BE2C (cell line): ENCODE measurements around the gene SLC25A21.

Experiments
- DNase-seq: peaks from one replicate; pipeline ENCODE4 v3.0.0-alpha.2; 2020
- H3K27me3 ChIP-seq: fragments of 250-450 bp; sonication (Bioruptor Pico); 2 replicates; pipeline ENCODE4 v1.5.1; 2020; ENCODE audit warnings: mild to moderate bottlenecking
- H3K36me3 ChIP-seq: fragments of 250-450 bp; sonication (Bioruptor Pico); 2 replicates; pipeline ENCODE4 v1.5.1; 2020; ENCODE audit warnings: mild to moderate bottlenecking
- H3K4me1 ChIP-seq: fragments of 250-450 bp; sonication (Bioruptor Pico); 2 replicates; pipeline ENCODE4 v1.5.1; 2020
- H3K4me3 ChIP-seq: 2 replicates; pipeline ENCODE4 v1.5.1; 2011; ENCODE audit warnings: low read depth, low read length
- H3K9me3 ChIP-seq: fragments of 250-450 bp; sonication (Bioruptor Pico); 2 replicates; pipeline ENCODE4 v1.5.1; 2020
- CTCF ChIP-seq: IDR thresholded peaks from 2 replicates; pipeline ENCODE4 v1.5.1; 2012; ENCODE audit warnings: mild to moderate bottlenecking, low read depth, low read length

The SLC25A21 gene

GRCh38 chr14:36717363-36717762, 455.0 kb downstream of the SLC25A21 start:
- H3K36me3 ChIP-seq = no peaks in the 10 kb centered on the region
- H3K4me3 ChIP-seq = no peak overlapping the region
- no peak for TF ChIP-seq CTCF
- no peaks in the 10 kb centered on the region for H3K4me1 ChIP-seq
- H3K9me3 ChIP-seq = no peaks in the 10 kb centered on the region
- DNase-seq = no peak
- H3K27me3 ChIP-seq = no peaks in the 10 kb centered on the region

GRCh38 chr14:36716614-36717184, 455.7 kb downstream of the SLC25A21 start:
- Histone ChIP-seq H3K27me3 (no peaks in the 10 kb centered on the region), H3K36me3 (no peaks in the 10 kb centered on the region), H3K9me3 (no peaks in the 10 kb centered on the region), H3K4me3 (no peak overlapping the region), H3K4me1 (no peaks in the 10 kb centered on the region)
- no peak for DNase-seq
- no peak for TF ChIP-seq CTCF

- Histone ChIP-seq H3K4me1 (no peaks in the 10 kb centered on the region), H3K4me3 (no peak overlapping the region), H3K36me3 (no peaks in the 10 kb centered on the region), H3K9me3 (no peaks in the 10 kb centered on the region), H3K27me3 (no peaks in the 10 kb centered on the region)
- DNase-seq = no peak
- TF ChIP-seq CTCF = no peak
These were observed 458.3 kb downstream of the SLC25A21 start for GRCh38 chr14:36713960-36714703.

GRCh38 chr14:36707570-36707969, 464.8 kb downstream of the SLC25A21 start:
- no peak for TF ChIP-seq CTCF
- DNase-seq = no peak
- Histone ChIP-seq H3K4me3 (no peak overlapping the region), H3K4me1 (no peaks in the 10 kb centered on the region), H3K27me3 (peaks cover 2% of the 10 kb centered on the region; the same call in 1 of the 2 replicates), H3K36me3 (no peaks in the 10 kb centered on the region), H3K9me3 (no peaks in the 10 kb centered on the region)

GRCh38 chr14:36702474-36702873, 469.9 kb downstream of the SLC25A21 start:
- Histone ChIP-seq H3K4me3 (no peak overlapping the region), H3K36me3 (no peaks in the 10 kb centered on the region), H3K9me3 (no peaks in the 10 kb centered on the region), H3K27me3 (peaks cover 2% of the 10 kb centered on the region; the same call in 1 of the 2 replicates), H3K4me1 (no peaks in the 10 kb centered on the region)
- no peak for DNase-seq
- TF ChIP-seq CTCF = no peak

- Histone ChIP-seq H3K9me3 (no peaks in the 10 kb centered on the region), H3K4me3 (no peak overlapping the region), H3K4me1 (no peaks in the 10 kb centered on the region), H3K27me3 (peaks cover 2% of the 10 kb centered on the region; the same call in 1 of the 2 replicates), H3K36me3 (no peaks in the 10 kb centered on the region)
- no peak for TF ChIP-seq CTCF
- no peak for DNase-seq
These were observed 471.3 kb downstream of the SLC25A21 start for GRCh38 chr14:36701132-36701531.
